Measurements from ENCODE around the gene DHX32. TPM values are rescaled to one million over a fixed set of nuclear protein-coding genes. Genes with fewer than 3 reads are reported as not detected.

Gene DHX32
- total RNA-seq, 4 donors from 2014 or later = 40.0 to 53.2 (median 44.5) TPM

- no peak overlapping the region for H3K4me3 ChIP-seq
- 94% methylated on average over 2 of the region's 2 CpGs for WGBS
- no peaks in the 10 kb centered on the region for H3K27me3 ChIP-seq
- TF ChIP-seq POLR2A (IDR thresholded peaks at IDR 0.05) = no peak
- no peak for TF ChIP-seq EP300 (IDR thresholded peaks at IDR 0.05)
- no peak for TF ChIP-seq POLR2AphosphoS5 (IDR thresholded peaks at IDR 0.05)
- TF ChIP-seq CTCF (IDR thresholded peaks at IDR 0.05) = no peak
- DNase-seq (ENCODE audit: low spot score in 2 of 2) = no peak
- no peaks in the 10 kb centered on the region for H3K9me3 ChIP-seq
- H3K27ac ChIP-seq = no peak overlapping the region
- H3K36me3 ChIP-seq = peaks cover 57% of the 10 kb centered on the region
- no peaks in the 10 kb centered on the region for H3K4me1 ChIP-seq
Measured at GRCh38 chr10:125848371-125848770, 32.7 kb downstream of the DHX32 start.

GRCh38 chr10:125846894-125847293 is 34.2 kb downstream of the DHX32 start:
- DNase-seq (ENCODE audit: low spot score in 2 of 2) = no peak
- no peak overlapping the region for H3K4me3 ChIP-seq
- H3K4me1 ChIP-seq = no peaks in the 10 kb centered on the region
- H3K9me3 ChIP-seq = no peaks in the 10 kb centered on the region
- H3K27me3 ChIP-seq = no peaks in the 10 kb centered on the region
- no peak for TF ChIP-seq EP300 (IDR thresholded peaks at IDR 0.05)
- no peak for TF ChIP-seq POLR2AphosphoS5 (IDR thresholded peaks at IDR 0.05)
- TF ChIP-seq POLR2A (IDR thresholded peaks at IDR 0.05) = no peak
- TF ChIP-seq CTCF (IDR thresholded peaks at IDR 0.05) = no peak
- H3K36me3 ChIP-seq = peaks cover 51% of the 10 kb centered on the region
- no peak overlapping the region for H3K27ac ChIP-seq
- WGBS = 95% methylated on average over 3 of the region's 3 CpGs

- no peak overlapping the region for H3K4me3 ChIP-seq
- no peaks in the 10 kb centered on the region for H3K27me3 ChIP-seq
- no peak for TF ChIP-seq POLR2AphosphoS5 (IDR thresholded peaks at IDR 0.05)
- no peak for TF ChIP-seq POLR2A (IDR thresholded peaks at IDR 0.05)
- no peak for TF ChIP-seq EP300 (IDR thresholded peaks at IDR 0.05)
- TF ChIP-seq CTCF (IDR thresholded peaks at IDR 0.05) = no peak
- H3K36me3 ChIP-seq = peaks cover 51% of the 10 kb centered on the region
- H3K9me3 ChIP-seq = no peaks in the 10 kb centered on the region
- H3K4me1 ChIP-seq = no peaks in the 10 kb centered on the region
- no peak for DNase-seq (ENCODE audit: low spot score in 2 of 2)
- 94% methylated on average over 11 of the region's 11 CpGs for WGBS
- no peak overlapping the region for H3K27ac ChIP-seq
Measured at GRCh38 chr10:125845617-125846016, 35.5 kb downstream of the DHX32 start.

GRCh38 chr10:125844751-125845221 is 36.3 kb downstream of the DHX32 start:
- Histone ChIP-seq H3K36me3 (peaks cover 53% of the 10 kb centered on the region), H3K4me3 (no peak overlapping the region), H3K9me3 (no peaks in the 10 kb centered on the region), H3K27me3 (no peaks in the 10 kb centered on the region), H3K27ac (no peak overlapping the region), H3K4me1 (no peaks in the 10 kb centered on the region)
- TF ChIP-seq EP300 (IDR thresholded peaks at IDR 0.05) = no peak
- TF ChIP-seq CTCF (IDR thresholded peaks at IDR 0.05) = no peak
- DNase-seq (ENCODE audit: low spot score in 2 of 2) = no peak
- WGBS = 81% methylated on average over 7 of the region's 7 CpGs

- TF ChIP-seq POLR2AphosphoS5 (IDR thresholded peaks at IDR 0.05) = no peak
- no peak for TF ChIP-seq CTCF (IDR thresholded peaks at IDR 0.05)
- TF ChIP-seq POLR2A (IDR thresholded peaks at IDR 0.05) = no peak
- TF ChIP-seq EP300 (IDR thresholded peaks at IDR 0.05) = no peak
- Histone ChIP-seq H3K27ac (no peak overlapping the region), H3K4me1 (no peaks in the 10 kb centered on the region), H3K9me3 (no peaks in the 10 kb centered on the region), H3K36me3 (peaks cover 55% of the 10 kb centered on the region), H3K4me3 (no peak overlapping the region), H3K27me3 (no peaks in the 10 kb centered on the region)
- WGBS = 83% methylated on average over 9 of the region's 9 CpGs
- DNase-seq (ENCODE audit: low spot score in 2 of 2) = no peak
Measured at GRCh38 chr10:125843603-125844329, 37.3 kb downstream of the DHX32 start.

Data from suprapubic skin (tissue), 4 donors.